ENCODE results near the gene FBXO38. TPM values are rescaled to one million over a fixed set of nuclear protein-coding genes. Genes with fewer than 3 reads are reported as not detected.

Gene FBXO38
- polyA plus RNA-seq, 3 donors, result 6.9 to 13.0 (median 12.4) TPM

Other genes starting within 250 kb of the FBXO38 start
- not detected for gene SPINK14, start 215.4 kb upstream of the FBXO38 start, polyA plus RNA-seq
- under 1 TPM in 1 of 3 donors, not detected in 2; 0.42 TPM for gene SPINK6, start 180.9 kb upstream of the FBXO38 start, polyA plus RNA-seq
- not detected for gene MARCOL, start 145.4 kb upstream of the FBXO38 start, polyA plus RNA-seq
- gene SPINK13, start 115.2 kb upstream of the FBXO38 start, polyA plus RNA-seq, result under 1 TPM in 1 of 3 donors, not detected in 2; 0.15 TPM
- 1 to 10 TPM in 1 of 3 donors, not detected in 2; 2.0 TPM for gene SPINK7, start 71.5 kb upstream of the FBXO38 start, polyA plus RNA-seq
- gene SPINK9, start 48.4 kb upstream of the FBXO38 start, polyA plus RNA-seq, result not detected